ENCODE measurements around the gene STK17A. TPM values are rescaled to one million over a fixed set of nuclear protein-coding genes. Genes with fewer than 3 reads are reported as not detected.
"Not testable (repeated sequence)": the region's sequence is repeated elsewhere in the genome, so short reads cannot be mapped to it uniquely, and the experiment has no call there.

Gene STK17A
- polyA plus RNA-seq, 1 donor from 2014 or later, result 7.9 TPM

DNA sequence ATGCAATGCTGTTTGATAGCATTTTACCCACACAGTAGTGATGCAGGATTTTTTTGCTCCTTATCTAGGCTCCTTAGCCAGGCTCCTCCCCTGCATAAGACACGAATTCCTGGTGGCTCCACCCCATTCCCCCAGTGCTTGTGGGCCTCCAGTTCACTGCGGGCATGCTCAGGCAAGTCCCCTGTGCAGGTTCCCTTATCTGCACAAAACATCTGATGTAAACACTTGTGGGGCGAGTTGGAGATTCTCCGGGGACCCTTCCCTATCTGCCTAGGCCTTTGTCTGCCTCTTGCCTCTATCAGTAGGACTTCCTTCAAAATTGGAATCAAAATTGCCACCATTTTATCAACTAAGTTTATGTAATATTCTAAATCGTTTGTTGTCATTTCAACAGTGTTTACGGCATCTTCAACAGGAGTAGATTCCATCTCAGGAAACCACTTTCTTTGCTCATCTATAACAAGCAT is 5.4 kb upstream of the STK17A start:
- H3K27ac ChIP-seq (ENCODE audit: low read length), result no peak overlapping the region
- no peak overlapping the region for H2AFZ ChIP-seq (ENCODE audit: low read depth, low read length)
- no peaks in the 10 kb centered on the region for H3K27me3 ChIP-seq (ENCODE audit: insufficient read depth, low read depth, low read length)
- no peaks in the 10 kb centered on the region for H3F3A ChIP-seq (ENCODE audit: insufficient read depth, low read length, poor library complexity, severe bottlenecking)
- H3K9ac ChIP-seq (ENCODE audit: low read length), result no peak overlapping the region
- H3K9me2 ChIP-seq (ENCODE audit: insufficient read depth, low read length), result no peaks in the 10 kb centered on the region
- H3K9me3 ChIP-seq (ENCODE audit: low read length), result no peaks in the 10 kb centered on the region
- H3K4me2 ChIP-seq (ENCODE audit: low read length), result no peak overlapping the region
- H4K20me1 ChIP-seq (ENCODE audit: insufficient read depth), result no peaks in the 10 kb centered on the region
- H3K4me3 ChIP-seq (ENCODE audit: low read length), result no peak overlapping the region
- TF ChIP-seq SMC3 (conservative IDR thresholded peaks at IDR 0.05; ENCODE audit: poor library complexity), result no peak
- H3K79me2 ChIP-seq (replicated peaks; ENCODE audit: insufficient read depth, low read length), result no peaks in the 10 kb centered on the region
- no peaks in the 10 kb centered on the region for H3K36me3 ChIP-seq (ENCODE audit: insufficient read depth, low read length)

DNA sequence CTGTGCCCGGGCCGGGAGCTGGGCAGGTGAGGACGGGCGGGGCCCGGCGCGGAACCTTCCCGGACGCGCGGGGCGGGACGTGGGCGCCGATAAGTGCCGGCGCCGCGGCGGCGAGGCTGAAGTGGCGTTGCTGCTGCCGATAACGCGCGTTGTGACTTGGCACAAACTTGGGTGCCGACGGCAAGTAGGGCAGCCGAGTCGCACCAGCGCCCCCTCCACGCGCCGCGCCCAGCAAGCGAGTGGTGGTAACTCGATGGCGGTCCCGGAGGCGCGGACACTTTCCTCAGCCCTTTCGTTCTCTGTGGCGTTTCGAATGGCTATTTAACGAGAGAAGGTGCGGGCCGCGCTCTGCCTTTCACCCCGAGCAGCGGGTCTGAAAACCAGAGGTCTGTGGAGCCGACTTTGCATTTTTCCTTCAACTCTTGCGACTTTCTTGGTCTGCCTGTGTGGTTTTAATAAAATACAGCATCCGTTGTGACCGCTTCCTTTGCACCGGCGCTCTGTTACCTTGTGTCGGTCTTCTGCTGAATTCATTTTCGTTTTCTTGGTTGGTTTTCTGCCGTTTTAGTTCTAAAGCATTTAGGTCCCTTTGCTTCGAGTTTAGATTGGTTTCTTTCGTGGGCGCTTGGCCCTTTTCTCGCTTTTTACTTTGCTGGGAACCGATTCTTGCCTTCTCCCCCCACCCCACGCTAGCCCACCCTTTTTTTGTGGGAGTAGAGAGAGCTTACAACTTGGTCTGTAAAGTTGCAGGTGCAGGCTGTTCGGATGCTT is 701 bp downstream of the STK17A start:
- Histone ChIP-seq H3K9me2 (ENCODE audit: insufficient read depth, low read length) (no peaks in the 10 kb centered on the region), H3K27me3 (ENCODE audit: insufficient read depth, low read depth, low read length) (no peaks in the 10 kb centered on the region), H3K9ac (ENCODE audit: low read length) (peak overlapping the region; percentile 58), H3K27ac (ENCODE audit: low read length) (no peak overlapping the region), H3F3A (ENCODE audit: insufficient read depth, low read length, poor library complexity, severe bottlenecking) (no peaks in the 10 kb centered on the region), H2AFZ (ENCODE audit: low read depth, low read length) (peak overlapping the region; percentile 4), H3K4me3 (ENCODE audit: low read length) (peak overlapping the region; percentile 89), H3K9me3 (ENCODE audit: low read length) (no peaks in the 10 kb centered on the region), H4K20me1 (ENCODE audit: insufficient read depth) (no peaks in the 10 kb centered on the region), H3K79me2 (replicated peaks; ENCODE audit: insufficient read depth, low read length) (peaks cover 33% of the 10 kb centered on the region), H3K36me3 (ENCODE audit: insufficient read depth, low read length) (no peaks in the 10 kb centered on the region), H3K4me2 (ENCODE audit: low read length) (peak overlapping the region; percentile 88)
- TF ChIP-seq, protein P1, sequence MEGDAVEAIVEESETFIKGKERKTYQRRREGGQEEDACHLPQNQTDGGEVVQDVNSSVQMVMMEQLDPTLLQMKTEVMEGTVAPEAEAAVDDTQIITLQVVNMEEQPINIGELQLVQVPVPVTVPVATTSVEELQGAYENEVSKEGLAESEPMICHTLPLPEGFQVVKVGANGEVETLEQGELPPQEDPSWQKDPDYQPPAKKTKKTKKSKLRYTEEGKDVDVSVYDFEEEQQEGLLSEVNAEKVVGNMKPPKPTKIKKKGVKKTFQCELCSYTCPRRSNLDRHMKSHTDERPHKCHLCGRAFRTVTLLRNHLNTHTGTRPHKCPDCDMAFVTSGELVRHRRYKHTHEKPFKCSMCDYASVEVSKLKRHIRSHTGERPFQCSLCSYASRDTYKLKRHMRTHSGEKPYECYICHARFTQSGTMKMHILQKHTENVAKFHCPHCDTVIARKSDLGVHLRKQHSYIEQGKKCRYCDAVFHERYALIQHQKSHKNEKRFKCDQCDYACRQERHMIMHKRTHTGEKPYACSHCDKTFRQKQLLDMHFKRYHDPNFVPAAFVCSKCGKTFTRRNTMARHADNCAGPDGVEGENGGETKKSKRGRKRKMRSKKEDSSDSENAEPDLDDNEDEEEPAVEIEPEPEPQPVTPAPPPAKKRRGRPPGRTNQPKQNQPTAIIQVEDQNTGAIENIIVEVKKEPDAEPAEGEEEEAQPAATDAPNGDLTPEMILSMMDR (IDR thresholded peaks at IDR 0.05; ENCODE audit: poor library complexity, severe bottlenecking), result peak; percentile 49
- TF ChIP-seq POLR2AphosphoS5 (IDR thresholded peaks at IDR 0.05), result peak; percentile 8
- TF ChIP-seq MXI1 (conservative IDR thresholded peaks at IDR 0.05; ENCODE audit: poor library complexity, severe bottlenecking), result peak; percentile 67
- no peak for TF ChIP-seq EZH2 (IDR thresholded peaks at IDR 0.05; ENCODE audit: borderline replicate concordance, insufficient read depth, low read length, poor library complexity, severe bottlenecking)

DNA sequence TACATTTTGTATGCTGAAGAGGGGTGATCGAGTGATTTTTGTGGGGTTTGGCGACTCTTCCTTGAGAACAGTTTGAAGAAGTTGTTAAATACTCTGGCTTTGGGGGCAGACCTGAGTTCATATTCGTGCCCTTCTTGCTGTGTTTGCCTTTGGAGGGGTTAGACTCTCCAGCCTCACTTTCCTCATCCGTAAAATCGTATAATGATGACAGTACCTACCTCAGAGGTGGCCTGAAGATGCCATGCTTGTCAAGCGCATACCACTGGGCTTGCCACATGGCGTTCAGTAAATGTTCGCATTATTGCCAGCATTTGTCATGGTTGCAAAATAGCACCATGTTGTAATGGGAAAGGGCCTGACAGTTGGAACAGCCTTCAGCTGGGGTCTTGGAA is 1.3 kb downstream of the STK17A start:
- peak overlapping the region; percentile 89 for H3K4me3 ChIP-seq (ENCODE audit: low read length)
- H3K9me2 ChIP-seq (ENCODE audit: insufficient read depth, low read length), result no peaks in the 10 kb centered on the region
- no peak overlapping the region for H3K27ac ChIP-seq (ENCODE audit: low read length)
- H3K27me3 ChIP-seq (ENCODE audit: insufficient read depth, low read depth, low read length), result no peaks in the 10 kb centered on the region
- TF ChIP-seq EZH2 (IDR thresholded peaks at IDR 0.05; ENCODE audit: borderline replicate concordance, insufficient read depth, low read length, poor library complexity, severe bottlenecking) (no peak), RAD21 (conservative IDR thresholded peaks at IDR 0.05) (no peak), SMC3 (conservative IDR thresholded peaks at IDR 0.05; ENCODE audit: poor library complexity) (no peak), MXI1 (conservative IDR thresholded peaks at IDR 0.05; ENCODE audit: poor library complexity, severe bottlenecking) (no peak), TAF1 (IDR thresholded peaks at IDR 0.05; ENCODE audit: low read depth) (no peak), POLR2AphosphoS5 (IDR thresholded peaks at IDR 0.05) (no peak)
- TF ChIP-seq, protein P2, sequence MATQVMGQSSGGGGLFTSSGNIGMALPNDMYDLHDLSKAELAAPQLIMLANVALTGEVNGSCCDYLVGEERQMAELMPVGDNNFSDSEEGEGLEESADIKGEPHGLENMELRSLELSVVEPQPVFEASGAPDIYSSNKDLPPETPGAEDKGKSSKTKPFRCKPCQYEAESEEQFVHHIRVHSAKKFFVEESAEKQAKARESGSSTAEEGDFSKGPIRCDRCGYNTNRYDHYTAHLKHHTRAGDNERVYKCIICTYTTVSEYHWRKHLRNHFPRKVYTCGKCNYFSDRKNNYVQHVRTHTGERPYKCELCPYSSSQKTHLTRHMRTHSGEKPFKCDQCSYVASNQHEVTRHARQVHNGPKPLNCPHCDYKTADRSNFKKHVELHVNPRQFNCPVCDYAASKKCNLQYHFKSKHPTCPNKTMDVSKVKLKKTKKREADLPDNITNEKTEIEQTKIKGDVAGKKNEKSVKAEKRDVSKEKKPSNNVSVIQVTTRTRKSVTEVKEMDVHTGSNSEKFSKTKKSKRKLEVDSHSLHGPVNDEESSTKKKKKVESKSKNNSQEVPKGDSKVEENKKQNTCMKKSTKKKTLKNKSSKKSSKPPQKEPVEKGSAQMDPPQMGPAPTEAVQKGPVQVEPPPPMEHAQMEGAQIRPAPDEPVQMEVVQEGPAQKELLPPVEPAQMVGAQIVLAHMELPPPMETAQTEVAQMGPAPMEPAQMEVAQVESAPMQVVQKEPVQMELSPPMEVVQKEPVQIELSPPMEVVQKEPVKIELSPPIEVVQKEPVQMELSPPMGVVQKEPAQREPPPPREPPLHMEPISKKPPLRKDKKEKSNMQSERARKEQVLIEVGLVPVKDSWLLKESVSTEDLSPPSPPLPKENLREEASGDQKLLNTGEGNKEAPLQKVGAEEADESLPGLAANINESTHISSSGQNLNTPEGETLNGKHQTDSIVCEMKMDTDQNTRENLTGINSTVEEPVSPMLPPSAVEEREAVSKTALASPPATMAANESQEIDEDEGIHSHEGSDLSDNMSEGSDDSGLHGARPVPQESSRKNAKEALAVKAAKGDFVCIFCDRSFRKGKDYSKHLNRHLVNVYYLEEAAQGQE (IDR thresholded peaks at IDR 0.05; ENCODE audit: borderline replicate concordance), result no peak
- peak overlapping the region; percentile 88 for H3K4me2 ChIP-seq (ENCODE audit: low read length)
- peaks cover 33% of the 10 kb centered on the region for H3K79me2 ChIP-seq (replicated peaks; ENCODE audit: insufficient read depth, low read length)
- no peak overlapping the region for H3K9ac ChIP-seq (ENCODE audit: low read length)
- no peaks in the 10 kb centered on the region for H3K9me3 ChIP-seq (ENCODE audit: low read length)
- H3K36me3 ChIP-seq (ENCODE audit: insufficient read depth, low read length), result no peaks in the 10 kb centered on the region
- H4K20me1 ChIP-seq (ENCODE audit: insufficient read depth), result no peaks in the 10 kb centered on the region
- H3F3A ChIP-seq (ENCODE audit: insufficient read depth, low read length, poor library complexity, severe bottlenecking), result no peaks in the 10 kb centered on the region
- no peak overlapping the region for H2AFZ ChIP-seq (ENCODE audit: low read depth, low read length)

DNA sequence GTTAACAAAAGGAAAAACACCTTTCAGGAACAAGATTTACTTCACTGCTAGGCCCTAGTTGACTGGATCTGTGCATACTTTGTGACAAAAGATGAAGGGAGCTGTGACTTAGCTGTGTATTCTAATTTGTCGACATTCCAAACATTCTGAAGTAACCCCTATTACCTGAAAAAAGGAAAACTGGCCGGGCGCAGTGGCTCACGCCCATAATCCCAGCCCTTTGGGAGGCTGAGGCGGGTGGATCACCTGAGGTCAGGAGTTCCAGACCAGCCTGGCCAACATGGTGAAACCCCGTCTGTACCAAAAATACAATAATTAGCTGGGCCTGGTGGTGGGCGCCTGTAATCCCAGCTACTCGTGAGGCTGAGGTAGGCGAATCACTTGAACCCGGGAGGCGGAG is 1.8 kb downstream of the STK17A start:
- not testable (repeated sequence) for H3K27me3 ChIP-seq (ENCODE audit: insufficient read depth, low read depth, low read length); H3K9me3 ChIP-seq (ENCODE audit: low read length); H3K36me3 ChIP-seq (ENCODE audit: insufficient read depth, low read length); H2AFZ ChIP-seq (ENCODE audit: low read depth, low read length); H3K9ac ChIP-seq (ENCODE audit: low read length); H3K27ac ChIP-seq (ENCODE audit: low read length); H3F3A ChIP-seq (ENCODE audit: insufficient read depth, low read length, poor library complexity, severe bottlenecking); H3K9me2 ChIP-seq (ENCODE audit: insufficient read depth, low read length); H4K20me1 ChIP-seq (ENCODE audit: insufficient read depth); H3K4me2 ChIP-seq (ENCODE audit: low read length)
- H3K4me3 ChIP-seq (ENCODE audit: low read length), result peak overlapping the region; percentile 89
- H3K79me2 ChIP-seq (replicated peaks; ENCODE audit: insufficient read depth, low read length), result peaks cover 33% of the 10 kb centered on the region
